A549 treated with DMSO at 1 μM for 4 hours (cell line): ENCODE measurements around the gene INSYN2A. TPM values are rescaled to one million over a fixed set of nuclear protein-coding genes. Genes with fewer than 3 reads are reported as not detected.

ENCODE experiments used
- total RNA-seq: library from RNA; stranded (reverse); fragments of 200-300 nt; extraction: Qiagen RNA extraction; gene quantifications from 5 replicates; pipeline ENCODE4 v1.2.3, GENCODE V29; 2022; ENCODE audit warnings: low read depth

The INSYN2A gene, protein sequence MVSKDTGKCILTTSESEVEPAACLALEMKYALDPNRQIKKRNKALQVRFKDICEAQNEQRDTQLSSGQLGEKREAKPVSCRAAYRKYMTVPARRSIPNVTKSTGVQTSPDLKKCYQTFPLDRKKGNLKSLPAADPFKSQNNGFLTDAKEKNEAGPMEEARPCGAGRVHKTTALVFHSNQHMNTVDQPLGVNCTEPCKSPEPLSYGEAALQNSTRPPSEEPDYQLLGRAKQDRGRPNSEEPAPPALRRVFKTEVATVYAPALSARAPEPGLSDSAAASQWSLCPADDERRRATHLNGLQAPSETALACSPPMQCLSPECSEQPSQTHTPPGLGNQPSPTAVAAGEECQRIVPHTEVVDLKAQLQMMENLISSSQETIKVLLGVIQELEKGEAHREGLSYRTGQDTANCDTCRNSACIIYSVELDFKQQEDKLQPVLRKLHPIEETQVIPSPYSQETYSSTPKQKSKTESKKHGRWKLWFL
- 1.6 to 2.0 TPM (median 1.7 TPM) in 5 replicates for total RNA-seq

DNA sequence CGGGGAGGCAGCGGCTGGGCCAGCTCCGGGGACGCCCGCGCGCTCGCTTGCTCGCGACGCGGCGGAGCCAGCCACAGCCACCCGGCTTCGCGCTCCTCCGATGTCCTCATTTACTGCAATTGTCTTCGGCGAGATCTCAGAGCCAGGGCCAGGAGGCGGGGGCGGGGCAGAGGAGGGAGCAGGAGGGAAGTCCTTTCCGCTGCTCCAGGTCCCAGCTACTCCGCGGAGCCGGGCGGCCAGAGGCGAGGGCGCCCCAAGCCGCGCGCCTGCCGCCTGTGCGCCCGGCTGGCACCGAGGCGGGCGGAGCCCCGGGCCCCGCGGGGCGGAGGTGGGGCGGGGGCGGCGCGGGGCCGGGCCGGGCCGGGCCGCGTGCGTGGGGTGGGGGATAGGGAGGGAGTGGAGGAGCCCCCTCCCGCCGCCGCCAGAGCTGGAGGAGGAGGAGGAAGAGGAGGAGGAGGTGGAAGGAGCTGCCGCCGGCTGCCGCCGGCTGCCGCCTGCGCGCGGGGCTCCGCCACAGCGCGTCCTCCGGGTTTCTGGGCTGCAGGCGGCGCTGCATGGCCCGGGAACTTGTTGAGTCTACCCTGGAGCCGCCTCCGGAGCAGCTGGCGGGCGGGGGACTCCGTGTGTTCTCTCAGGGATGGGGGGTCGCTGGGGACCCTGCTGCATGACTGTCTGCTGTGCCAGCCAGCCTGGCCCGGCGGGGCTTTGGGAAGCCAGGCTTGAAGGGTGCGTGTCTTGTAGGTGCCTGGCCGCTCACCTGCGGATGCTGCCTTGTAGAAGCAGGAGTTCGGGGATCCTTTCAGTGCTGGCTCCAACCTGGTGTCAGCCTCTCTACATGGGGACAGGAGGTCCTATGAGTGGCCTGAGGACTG, at the start of gene INSYN2A:
Gene INSYN2A, minus strand, starts transcription at position 310 of the 872 bp plus-strand sequence. CDS start 20,196 bp downstream, outside the sequence.

